HEK293 (cell line): ENCODE data around the gene PYCR2.
"Not testable (repeated sequence)": the region's sequence is repeated elsewhere in the genome, so short reads cannot be mapped to it uniquely, and the experiment has no call there.

ENCODE experiments used
- CTCF ChIA-PET: fragments of 350-600 bp; formaldehyde crosslinking; extraction: SDS; loops from one replicate; lab custom pipeline; 2021; ENCODE audit warnings: antibody characterized with exemption; lab: Yijun Ruan, JAX
- POLR2A ChIA-PET: fragments of 300-600 bp; formaldehyde crosslinking; extraction: SDS; loops from one replicate; lab custom pipeline; 2020; ENCODE audit warnings: antibody characterized with exemption, inconsistent platforms; lab: Yijun Ruan, JAX
- H3K27ac ChIP-seq: fragments of 200-500 bp; sonication (Bioruptor generic); 2 replicates; pipeline ENCODE4 v1.5.1; 2014; ENCODE audit warnings: low read depth, low read length, control low read depth, inconsistent platforms; ENCODE audit errors: extremely low read depth
- H3K36me3 ChIP-seq, 2 experiments: fragments of 200-500 bp in 1 of 2; sonication (Bioruptor generic) in 1 of 2; 1 replicate in 1 of 2; 2 replicates in 1 of 2; pipeline ENCODE4 v1.5.1; 2014 to 2017; ENCODE audit warnings: inconsistent platforms in 2 of 2, low read length in 2 of 2; ENCODE audit not compliant: control insufficient read depth in 2 of 2, insufficient read depth in 1 of 2
- H3K4me1 ChIP-seq: fragments of 200-500 bp; sonication (Bioruptor generic); 2 replicates; pipeline ENCODE4 v1.5.1; 2014; ENCODE audit warnings: mild to moderate bottlenecking, low read length, inconsistent platforms; ENCODE audit not compliant: control insufficient read depth, insufficient read depth
- H3K4me3 ChIP-seq: 2 replicates; pipeline ENCODE4 v1.5.1; 2011; ENCODE audit warnings: low read depth, mild to moderate bottlenecking, control low read depth, low read length, moderate library complexity
- H3K9me3 ChIP-seq: fragments of 200-500 bp; sonication (Bioruptor generic); 2 replicates; pipeline ENCODE4 v1.5.1; 2014; ENCODE audit warnings: low read depth, low read length, inconsistent platforms; ENCODE audit not compliant: control insufficient read depth, insufficient read depth
- HOXA7 ChIP-seq: sonication (generic); formaldehyde crosslinking; IDR thresholded peaks from 2 replicates; pipeline ENCODE4 v1.8.1; 2022; ENCODE audit warnings: missing genetic modification reagents, borderline replicate concordance
- HOXC10 ChIP-seq: sonication (generic); formaldehyde crosslinking; IDR thresholded peaks from 2 replicates; pipeline ENCODE4 v1.8.1; 2023; ENCODE audit warnings: mild to moderate bottlenecking, missing genetic modification reagents
- OVOL3 ChIP-seq: fragments of 450-650 bp; formaldehyde crosslinking; IDR thresholded peaks from 2 replicates; pipeline ENCODE4 v1.5.1; 2016; ENCODE audit warnings: missing biosample characterization, missing genetic modification characterization
- YY1 ChIP-seq: fragments of 450-650 bp; formaldehyde crosslinking; IDR thresholded peaks from 2 replicates; pipeline ENCODE4 v1.5.1; 2018; ENCODE audit warnings: missing biosample characterization, missing genetic modification characterization
- ZFP3 ChIP-seq: fragments of 450-650 bp; formaldehyde crosslinking; IDR thresholded peaks from 2 replicates; pipeline ENCODE4 v1.5.1; 2016; ENCODE audit warnings: low read depth, missing biosample characterization, missing genetic modification characterization
- ZNF169 ChIP-seq: fragments of 450-650 bp; formaldehyde crosslinking; IDR thresholded peaks from 2 replicates; pipeline ENCODE4 v1.5.1; 2016; ENCODE audit warnings: missing biosample characterization, missing genetic modification characterization
- ZNF214 ChIP-seq: fragments of 450-650 bp; formaldehyde crosslinking; IDR thresholded peaks from 2 replicates; pipeline ENCODE4 v1.5.1; 2017; ENCODE audit warnings: missing biosample characterization, mild to moderate bottlenecking, missing genetic modification characterization, borderline replicate concordance
- ZNF239 ChIP-seq: fragments of 450-650 bp; formaldehyde crosslinking; IDR thresholded peaks from 2 replicates; pipeline ENCODE4 v1.5.1; 2016; ENCODE audit warnings: missing biosample characterization, missing genetic modification characterization
- ZNF37A ChIP-seq: fragments of 450-650 bp; IDR thresholded peaks from 2 replicates; pipeline ENCODE4 v1.5.1; 2018; ENCODE audit warnings: missing biosample characterization, missing genetic modification characterization
- TF ChIP-seq, protein P1 (sequence below): fragments of 450-650 bp; formaldehyde crosslinking; IDR thresholded peaks from 2 replicates; pipeline ENCODE4 v1.5.1; 2016; ENCODE audit warnings: missing biosample characterization, missing genetic modification characterization
- TF ChIP-seq, protein P2 (sequence below): fragments of 450-650 bp; formaldehyde crosslinking; IDR thresholded peaks from 2 replicates; pipeline ENCODE4 v1.5.1; 2016; ENCODE audit warnings: missing biosample characterization, missing genetic modification characterization
- TF ChIP-seq, protein P3 (sequence below): fragments of 450-650 bp; formaldehyde crosslinking; optimal IDR thresholded peaks from 2 replicates; pipeline ENCODE3; 2016; ENCODE audit warnings: missing biosample characterization, mild to moderate bottlenecking, missing genetic modification characterization
- TF ChIP-seq, protein P4 (sequence below): fragments of 450-650 bp; formaldehyde crosslinking; IDR thresholded peaks from 2 replicates; pipeline ENCODE4 v1.5.1; 2016; ENCODE audit warnings: missing biosample characterization, missing genetic modification characterization

Gene PYCR2

DNA sequence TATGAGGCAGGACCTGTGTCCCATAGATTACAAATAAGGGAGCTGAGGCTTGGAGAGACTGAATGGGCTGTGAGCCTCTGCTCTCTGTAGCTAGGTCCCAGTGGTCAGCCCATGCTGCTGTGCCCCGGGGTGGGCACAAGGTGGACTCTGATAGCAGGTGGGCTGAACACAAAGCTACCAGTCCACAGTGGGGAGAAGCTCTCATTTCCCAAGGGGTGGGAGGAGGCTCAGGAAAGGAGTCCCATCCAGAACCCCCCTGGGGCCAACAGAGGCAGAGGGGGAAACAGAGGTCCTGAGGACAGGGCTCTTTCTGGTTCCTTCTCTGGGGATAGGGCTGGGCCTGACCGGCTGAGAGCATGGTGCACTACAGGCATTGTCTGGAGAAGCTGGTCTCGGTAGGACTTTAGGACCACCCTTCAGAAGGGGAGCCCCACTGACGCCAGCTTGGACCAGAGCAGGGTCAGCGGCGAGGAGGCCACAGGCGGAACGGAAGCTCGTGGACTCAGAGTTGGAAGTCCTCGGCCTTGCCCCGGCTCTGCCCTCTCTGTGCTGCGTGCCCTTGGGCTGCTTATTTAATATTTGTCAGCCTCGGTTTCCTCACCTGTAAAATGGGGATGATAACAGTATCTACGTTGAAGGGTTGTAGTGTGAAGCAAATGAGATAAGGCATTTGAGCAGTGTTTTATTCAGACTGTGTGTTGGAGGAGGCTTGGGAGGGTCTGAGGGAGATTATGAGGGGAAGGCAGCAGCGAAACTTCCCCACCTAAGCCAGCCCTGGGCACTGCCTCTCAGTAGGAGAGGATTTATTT, 48.5 kb upstream of the PYCR2 start (continued):
- TF ChIP-seq ZNF37A (tag by site-specific recombination), result no peak
- no peak for TF ChIP-seq OVOL3 (tag by site-specific recombination)
- no peak for TF ChIP-seq ZFP3
- TF ChIP-seq, protein P1, sequence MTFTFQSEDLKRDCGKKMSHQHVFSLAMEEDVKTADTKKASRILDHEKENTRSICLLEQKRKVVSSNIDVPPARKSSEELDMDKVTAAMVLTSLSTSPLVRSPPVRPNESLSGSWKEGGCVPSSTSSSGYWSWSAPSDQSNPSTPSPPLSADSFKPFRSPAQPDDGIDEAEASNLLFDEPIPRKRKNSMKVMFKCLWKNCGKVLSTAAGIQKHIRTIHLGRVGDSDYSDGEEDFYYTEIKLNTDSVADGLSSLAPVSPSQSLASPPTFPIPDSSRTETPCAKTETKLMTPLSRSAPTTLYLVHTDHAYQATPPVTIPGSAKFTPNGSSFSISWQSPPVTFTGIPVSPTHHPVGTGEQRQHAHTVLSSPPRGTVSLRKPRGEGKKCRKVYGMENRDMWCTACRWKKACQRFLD (tag by site-specific recombination), result no peak
- TF ChIP-seq, protein P2, sequence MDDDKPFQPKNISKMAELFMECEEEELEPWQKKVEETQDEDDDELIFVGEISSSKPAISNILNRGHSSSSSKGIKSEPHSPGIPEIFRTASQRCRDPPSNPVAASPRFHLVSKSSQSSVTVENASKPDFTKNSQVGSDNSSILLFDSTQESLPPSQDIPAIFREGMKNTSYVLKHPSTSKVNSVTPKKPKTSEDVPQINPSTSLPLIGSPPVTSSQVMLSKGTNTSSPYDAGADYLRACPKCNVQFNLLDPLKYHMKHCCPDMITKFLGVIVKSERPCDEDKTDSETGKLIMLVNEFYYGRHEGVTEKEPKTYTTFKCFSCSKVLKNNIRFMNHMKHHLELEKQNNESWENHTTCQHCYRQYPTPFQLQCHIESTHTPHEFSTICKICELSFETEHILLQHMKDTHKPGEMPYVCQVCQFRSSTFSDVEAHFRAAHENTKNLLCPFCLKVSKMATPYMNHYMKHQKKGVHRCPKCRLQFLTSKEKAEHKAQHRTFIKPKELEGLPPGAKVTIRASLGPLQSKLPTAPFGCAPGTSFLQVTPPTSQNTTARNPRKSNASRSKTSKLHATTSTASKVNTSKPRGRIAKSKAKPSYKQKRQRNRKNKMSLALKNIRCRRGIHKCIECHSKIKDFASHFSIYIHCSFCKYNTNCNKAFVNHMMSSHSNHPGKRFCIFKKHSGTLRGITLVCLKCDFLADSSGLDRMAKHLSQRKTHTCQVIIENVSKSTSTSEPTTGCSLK (tag by site-specific recombination), result no peak
- TF ChIP-seq, protein P3, sequence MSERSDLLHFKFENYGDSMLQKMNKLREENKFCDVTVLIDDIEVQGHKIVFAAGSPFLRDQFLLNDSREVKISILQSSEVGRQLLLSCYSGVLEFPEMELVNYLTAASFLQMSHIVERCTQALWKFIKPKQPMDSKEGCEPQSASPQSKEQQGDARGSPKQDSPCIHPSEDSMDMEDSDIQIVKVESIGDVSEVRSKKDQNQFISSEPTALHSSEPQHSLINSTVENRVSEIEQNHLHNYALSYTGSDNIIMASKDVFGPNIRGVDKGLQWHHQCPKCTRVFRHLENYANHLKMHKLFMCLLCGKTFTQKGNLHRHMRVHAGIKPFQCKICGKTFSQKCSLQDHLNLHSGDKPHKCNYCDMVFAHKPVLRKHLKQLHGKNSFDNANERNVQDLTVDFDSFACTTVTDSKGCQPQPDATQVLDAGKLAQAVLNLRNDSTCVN (tag by site-specific recombination), result no peak
- TF ChIP-seq YY1 (tag by site-specific recombination), result no peak
- no peak for TF ChIP-seq HOXA7
- TF ChIP-seq ZNF214 (tag by site-specific recombination), result no peak
- TF ChIP-seq, protein P4, sequence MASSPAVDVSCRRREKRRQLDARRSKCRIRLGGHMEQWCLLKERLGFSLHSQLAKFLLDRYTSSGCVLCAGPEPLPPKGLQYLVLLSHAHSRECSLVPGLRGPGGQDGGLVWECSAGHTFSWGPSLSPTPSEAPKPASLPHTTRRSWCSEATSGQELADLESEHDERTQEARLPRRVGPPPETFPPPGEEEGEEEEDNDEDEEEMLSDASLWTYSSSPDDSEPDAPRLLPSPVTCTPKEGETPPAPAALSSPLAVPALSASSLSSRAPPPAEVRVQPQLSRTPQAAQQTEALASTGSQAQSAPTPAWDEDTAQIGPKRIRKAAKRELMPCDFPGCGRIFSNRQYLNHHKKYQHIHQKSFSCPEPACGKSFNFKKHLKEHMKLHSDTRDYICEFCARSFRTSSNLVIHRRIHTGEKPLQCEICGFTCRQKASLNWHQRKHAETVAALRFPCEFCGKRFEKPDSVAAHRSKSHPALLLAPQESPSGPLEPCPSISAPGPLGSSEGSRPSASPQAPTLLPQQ (tag by site-specific recombination), result no peak
- TF ChIP-seq HOXC10 (CRISPR knock-in tag), result no peak
- TF ChIP-seq ZNF169 (tag by site-specific recombination), result no peak
- TF ChIP-seq ZNF239 (tag by site-specific recombination), result no peak

DNA sequence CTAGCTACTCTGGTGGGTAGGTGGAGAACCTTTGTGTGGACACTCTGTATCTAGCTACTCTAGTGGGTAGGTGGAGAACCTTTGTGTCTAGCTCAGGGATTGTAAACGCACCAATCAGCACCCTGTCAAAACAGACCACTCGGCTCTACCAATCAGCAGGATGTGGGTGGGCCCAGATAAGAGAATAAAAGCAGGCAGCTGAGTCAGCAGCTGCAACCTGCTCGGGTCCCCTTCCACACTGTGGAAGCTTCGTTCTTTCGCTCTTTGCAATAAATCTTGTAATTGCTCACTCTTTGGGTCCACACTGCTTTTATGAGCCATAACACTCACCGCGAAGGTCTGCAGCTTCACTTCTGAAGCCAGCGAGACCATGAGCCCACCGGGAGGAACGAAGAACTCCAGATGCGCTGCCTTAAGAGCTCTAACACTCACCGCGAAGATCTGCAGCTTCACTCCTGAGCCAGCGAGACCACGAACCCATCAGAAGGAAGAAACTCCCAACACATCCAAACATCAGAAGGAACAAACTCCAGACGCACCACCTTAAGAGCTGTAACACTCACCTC, 46.6 kb upstream of the PYCR2 start:
- ChIA-PET POLR2A (interaction anchor here (0.6 kb wide), 1 partner anchor 580 kb away, joined by 3 read pairs; no protein-coding TSS in a partner anchor), CTCF (interaction anchor here (0.7 to 1.2 kb wide), 4 partner anchors 23 to 496 kb away, joined by 3 to 8 read pairs (median 4); partner anchors contain the start of gene SRP9)
- H3K36me3 ChIP-seq, H3K9me3 ChIP-seq, H3K4me1 ChIP-seq, H3K27ac ChIP-seq, H3K4me3 ChIP-seq: not testable (repeated sequence)

DNA sequence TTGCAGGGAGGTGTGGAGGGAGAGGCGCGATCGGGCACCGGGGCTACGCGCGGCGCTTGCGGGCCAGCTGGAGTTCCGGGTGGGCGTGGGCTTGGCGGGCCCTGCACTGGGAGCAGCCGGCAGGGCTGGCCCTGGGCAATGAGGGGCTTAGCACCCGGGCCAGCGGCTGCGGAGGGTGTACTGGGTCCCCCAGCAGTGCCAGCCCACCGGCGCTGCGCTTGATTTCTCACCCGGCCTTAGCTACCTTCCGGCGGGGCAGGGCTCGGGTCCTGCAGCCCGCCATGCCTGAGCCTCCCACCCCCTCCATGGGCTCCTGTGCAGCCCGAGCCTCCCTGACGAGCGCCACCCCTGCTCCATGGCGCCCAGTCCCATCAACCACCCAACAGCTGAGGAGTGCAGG, 45.7 kb upstream of the PYCR2 start:
- H3K4me3 ChIP-seq, H3K9me3 ChIP-seq, POLR2A ChIA-PET, H3K4me1 ChIP-seq, H3K36me3 ChIP-seq, H3K27ac ChIP-seq: not testable (repeated sequence)
- CTCF ChIA-PET, result interaction anchor here (0.6 to 2.4 kb wide), 6 partner anchors 18 to 495 kb away, joined by 3 to 14 read pairs (median 4); no protein-coding TSS in a partner anchor
